HG03342 (cell line): ENCODE measurements around the gene PTGS2.

Experiments
- ATAC-seq: cut with Tn5 transposase; IDR thresholded peaks from one replicate; pipeline ENCODE4 v1.9.1; 2021; ENCODE audit warnings: mild to moderate bottlenecking, moderate library complexity; ENCODE audit not compliant: unreplicated experiment

The PTGS2 gene

GRCh38 chr1:186680245-186681061, at the start of gene PTGS2:
Gene PTGS2 (minus strand): TSS chr1:186680423. CDS start chr1:186680290, 133 bp downstream.
- ATAC-seq, result peak; percentile 86

- peak; percentile 97 for ATAC-seq
These were observed 42.6 kb upstream of the PTGS2 start for GRCh38 chr1:186722711-186723309.

- ATAC-seq, result no peak
These were observed 37.1 kb upstream of the PTGS2 start for GRCh38 chr1:186717286-186717685.

GRCh38 chr1:186715887-186716809, 35.9 kb upstream of the PTGS2 start:
- ATAC-seq, result no peak

- ATAC-seq, result no peak
These were observed 30.5 kb upstream of the PTGS2 start for GRCh38 chr1:186710696-186711095.

GRCh38 chr1:186708694-186709097, 28.5 kb upstream of the PTGS2 start:
- no peak for ATAC-seq

- no peak for ATAC-seq
These were observed 23.1 kb upstream of the PTGS2 start for GRCh38 chr1:186703209-186703766.

GRCh38 chr1:186700722-186701121, 20.5 kb upstream of the PTGS2 start:
- no peak for ATAC-seq

- no peak for ATAC-seq
These were observed 19.3 kb upstream of the PTGS2 start for GRCh38 chr1:186699519-186699918.

- no peak for ATAC-seq
These were observed 9.7 kb upstream of the PTGS2 start for GRCh38 chr1:186689907-186690306.

- ATAC-seq, result no peak
These were observed 9.2 kb upstream of the PTGS2 start for GRCh38 chr1:186689376-186689775.

GRCh38 chr1:186683652-186684410, 3.6 kb upstream of the PTGS2 start:
- ATAC-seq, result no peak

- ATAC-seq, result no peak
These were observed 2.5 kb upstream of the PTGS2 start for GRCh38 chr1:186682736-186683135.

GRCh38 chr1:186681801-186682200, 1.6 kb upstream of the PTGS2 start:
- no peak for ATAC-seq

- no peak for ATAC-seq
These were observed 898 bp upstream of the PTGS2 start for GRCh38 chr1:186681121-186681520.

- ATAC-seq, result no peak
These were observed 339 bp downstream of the PTGS2 start for GRCh38 chr1:186679924-186680244.

- ATAC-seq, result no peak
These were observed 2.1 kb downstream of the PTGS2 start for GRCh38 chr1:186678155-186678554.

GRCh38 chr1:186672596-186672995, 7.6 kb downstream of the PTGS2 start:
- ATAC-seq, result no peak

GRCh38 chr1:186672131-186672530, 8.1 kb downstream of the PTGS2 start:
- no peak for ATAC-seq

GRCh38 chr1:186671136-186671825, 8.9 kb downstream of the PTGS2 start:
- ATAC-seq, result no peak
